H1 (cell line): Measurements from ENCODE around the gene EDA. TPM values are rescaled to one million over a fixed set of nuclear protein-coding genes. Genes with fewer than 3 reads are reported as not detected.

Source experiments
- JUND ChIP-seq: IDR thresholded peaks from 2 replicates; pipeline ENCODE4 v1.6.1; 2011; ENCODE audit warnings: mild to moderate bottlenecking, improper control_type of control experiment, low read length
- KDM5A ChIP-seq: fragments of 200-600 bp; IDR thresholded peaks from 2 replicates; pipeline ENCODE4 v1.7.1; 2012; ENCODE audit warnings: mild to moderate bottlenecking, low read length, inconsistent platforms, mixed read lengths
- PHF8 ChIP-seq: fragments of 200-600 bp; sonication (generic); conservative IDR thresholded peaks from 2 replicates; pipeline ENCODE4 v1.7.1; 2012; ENCODE audit warnings: low read depth, mild to moderate bottlenecking, inconsistent platforms, low read length, moderate library complexity
- POLR2AphosphoS5 ChIP-seq: IDR thresholded peaks from 2 replicates; pipeline ENCODE4 v1.6.1; 2011; ENCODE audit warnings: low read depth, low read length
- RFX5 ChIP-seq: IDR thresholded peaks from 2 replicates; pipeline ENCODE4 v1.6.1; 2011; ENCODE audit warnings: low read depth, low read length, improper control_type of control experiment, borderline replicate concordance
- SP2 ChIP-seq: IDR thresholded peaks from 2 replicates; pipeline ENCODE4 v1.6.1; 2012; ENCODE audit warnings: mild to moderate bottlenecking, low read length, inconsistent platforms
- SUZ12 ChIP-seq: fragments of 200-600 bp; sonication (generic); IDR thresholded peaks from 2 replicates; pipeline ENCODE4 v1.6.1; 2012; ENCODE audit warnings: mild to moderate bottlenecking, inconsistent platforms, low read length, moderate library complexity, mixed read lengths
- polyA plus RNA-seq, 7 experiments: library from polyadenylated mRNA; depleted of rRNA in 3 of 7; stranded (reverse) in 5 of 7; unstranded in 2 of 7; fragments of >200 nt in 5 of 7; fragments of 200-250 nt in 2 of 7; gene quantifications; 1 replicate in 5 of 7; 2 replicates in 1 of 7; 4 replicates in 1 of 7; pipeline versions ENCODE4 v1.2.1 to v1.2.3, GENCODE V29; 2011 to 2013; ENCODE audit warnings: missing spikeins in 2 of 7, mixed read lengths in 2 of 7
- total RNA-seq: library from RNA; stranded (reverse); fragmentation: NEBNext Ultra II Directional; extraction: Animal tissue kit (Norgen Biotek cat#: 25700); gene quantifications from 2 replicates; pipeline ENCODE4 v1.2.1, GENCODE V29; 2021

EDA gene
- total and polyA plus RNA-seq, 2 of the 8 experiments (the other 6 are each of a cell fraction or from before 2014, with no cell fraction given): 7.5 to 10.5 TPM

DNA sequence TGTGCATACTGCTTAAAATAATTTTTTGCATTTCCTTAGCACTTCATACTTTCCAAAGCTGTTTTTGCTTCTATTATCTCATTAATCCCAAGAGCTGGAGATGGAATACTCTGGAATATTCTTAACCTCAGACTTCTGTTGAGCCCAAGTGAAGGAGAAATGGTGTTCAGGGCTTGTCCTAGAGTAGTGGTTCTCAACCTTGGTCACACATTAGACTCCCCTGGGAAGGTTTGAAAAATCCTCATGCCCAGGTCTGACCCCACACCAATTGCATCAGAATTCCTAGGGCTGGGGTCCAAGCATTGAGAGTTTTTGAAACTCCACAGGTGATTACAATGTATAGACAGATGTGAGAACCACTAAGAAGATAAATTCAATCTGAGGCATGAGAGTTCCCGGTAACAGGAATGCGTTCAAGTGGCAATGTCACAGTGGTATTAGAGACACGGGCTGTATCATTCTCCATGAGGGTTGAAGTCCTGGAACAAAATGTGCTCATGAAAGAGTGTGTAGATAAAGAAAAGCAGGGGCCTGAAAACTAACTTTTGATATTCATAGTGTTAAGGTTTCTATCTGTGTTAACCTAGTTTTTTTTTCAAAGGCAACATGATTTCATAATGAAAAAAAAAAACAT is 385.9 kb downstream of the EDA start (continued):
- TF ChIP-seq PHF8: no peak
- TF ChIP-seq RFX5: no peak
- TF ChIP-seq KDM5A: no peak
- no peak for TF ChIP-seq SUZ12
- TF ChIP-seq SP2: no peak
- TF ChIP-seq POLR2AphosphoS5: no peak
- TF ChIP-seq JUND: no peak
